Smooth muscle cell (in vitro differentiated cells): ENCODE data around the gene LMAN2. TPM values are rescaled to one million over a fixed set of nuclear protein-coding genes. Genes with fewer than 3 reads are reported as not detected.

Source experiments
- DNase-seq: peaks from one replicate; lab custom pipeline; 2025; ENCODE audit not compliant: unreplicated experiment; lab: John Stamatoyannopoulos, UW
- H2AFZ ChIP-seq: fragments of 200-600 bp; sonication (generic); 2 replicates; pipeline ENCODE4 v1.6.0; 2016; ENCODE audit warnings: antibody characterized with exemption, low read depth, mild to moderate bottlenecking
- H3F3A ChIP-seq: fragments of 200-600 bp; sonication (generic); 2 replicates; pipeline ENCODE4 v1.6.0; 2017; ENCODE audit warnings: antibody characterized with exemption, low read depth
- H3K27ac ChIP-seq: fragments of 200-600 bp; sonication (generic); 2 replicates; pipeline ENCODE4 v1.5.1; 2016; ENCODE audit warnings: low read depth, mild to moderate bottlenecking
- H3K27me3 ChIP-seq: fragments of 200-600 bp; sonication (generic); 2 replicates; pipeline ENCODE4 v1.6.1; 2016; ENCODE audit warnings: low read depth, mild to moderate bottlenecking
- H3K36me3 ChIP-seq: fragments of 200-600 bp; sonication (generic); 2 replicates; pipeline ENCODE4 v1.5.1; 2016; ENCODE audit warnings: low read depth
- H3K4me1 ChIP-seq: fragments of 200-600 bp; sonication (generic); 2 replicates; pipeline ENCODE4 v1.5.1; 2016; ENCODE audit warnings: low read depth
- H3K4me2 ChIP-seq: fragments of 200-600 bp; sonication (generic); 2 replicates; pipeline ENCODE4 v1.6.0; 2016; ENCODE audit warnings: mild to moderate bottlenecking
- H3K4me3 ChIP-seq: fragments of 200-600 bp; sonication (generic); 2 replicates; pipeline ENCODE4 v1.5.1; 2016; ENCODE audit warnings: mild to moderate bottlenecking
- H3K79me2 ChIP-seq: fragments of 200-600 bp; sonication (generic); 2 replicates; pipeline ENCODE4 v1.6.0; 2016; ENCODE audit warnings: low read depth, mild to moderate bottlenecking
- H3K9ac ChIP-seq: fragments of 200-600 bp; sonication (generic); 2 replicates; pipeline ENCODE4 v1.6.0; 2016; ENCODE audit warnings: low read depth
- H3K9me3 ChIP-seq: fragments of 200-600 bp; sonication (generic); replicated peaks from 2 replicates; pipeline ENCODE4 v1.5.1; 2016; ENCODE audit warnings: low read depth
- H4K20me1 ChIP-seq: fragments of 200-600 bp; sonication (generic); 2 replicates; pipeline ENCODE4 v1.6.0; 2016; ENCODE audit warnings: low read depth
- WGBS: methylation state at CpG from one replicate; pipeline ENCODE4 v1.1.7; 2016; ENCODE audit warnings: low lambda C conversion rate; 5-methylcytosine and 5-hydroxymethylcytosine counted together
- polyA plus RNA-seq: library from polyadenylated mRNA; unstranded; fragments of >200 nt; fragmentation: Nextera tagmentation; extraction: Ambion mirVana; gene quantifications from 2 replicates; pipeline ENCODE4 v1.2.1, GENCODE V29; 2016
- total RNA-seq: library from RNA; depleted of rRNA; stranded (reverse); fragments of >200 nt; gene quantifications from 2 replicates; pipeline ENCODE4 v1.2.3, GENCODE V29; 2014
- TF ChIP-seq, protein P1 (sequence below): fragments of 200-600 bp; sonication (generic); IDR thresholded peaks from 2 replicates; pipeline ENCODE4 v1.5.1; 2017; ENCODE audit warnings: borderline replicate concordance, mild to moderate bottlenecking, antibody characterized with exemption; ENCODE audit not compliant: insufficient read depth, poor library complexity, severe bottlenecking

LMAN2 gene
- total and polyA plus RNA-seq, 2 experiments from 2014 or later = 241 to 253 TPM

DNA sequence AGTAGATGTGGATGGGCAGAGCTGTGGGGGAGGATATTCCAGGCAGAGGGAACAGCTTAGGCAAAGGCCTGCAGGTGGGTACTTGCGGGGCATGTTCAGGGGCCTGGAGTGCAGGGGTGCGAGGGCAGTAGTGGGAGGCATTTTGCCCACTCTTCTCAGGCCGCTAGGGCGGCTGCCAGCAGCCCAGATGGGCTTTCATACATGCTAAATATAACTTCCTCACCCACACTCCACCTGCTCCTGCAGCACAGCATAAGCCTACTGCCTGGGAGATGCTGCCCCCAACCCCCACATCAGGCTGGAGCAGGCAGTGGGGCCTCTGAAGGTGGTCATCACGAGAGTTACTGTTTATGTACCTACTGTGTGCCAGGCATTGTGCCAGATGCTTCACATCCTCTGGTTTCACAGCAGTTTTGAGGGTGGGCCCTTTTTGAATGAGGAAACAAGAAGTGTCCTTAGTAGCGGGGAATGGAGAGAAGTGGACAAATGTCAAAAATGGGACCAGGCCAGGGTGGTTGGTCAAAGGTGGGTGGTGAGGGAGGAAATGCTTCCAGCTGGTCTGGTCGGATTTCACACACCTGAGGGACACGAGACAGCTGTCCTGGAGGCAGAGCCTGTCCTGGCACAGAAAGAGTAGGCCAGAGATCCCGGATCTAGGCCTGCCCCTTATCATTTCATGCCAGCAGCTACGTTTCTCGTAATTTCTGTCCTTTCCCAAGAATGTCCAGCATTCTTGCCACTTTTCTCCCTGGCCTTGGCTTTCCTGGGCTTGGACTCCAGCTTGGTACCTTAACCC is 18.4 kb upstream of the LMAN2 start:
- H3K9me3 ChIP-seq = no peaks in the 10 kb centered on the region

DNA sequence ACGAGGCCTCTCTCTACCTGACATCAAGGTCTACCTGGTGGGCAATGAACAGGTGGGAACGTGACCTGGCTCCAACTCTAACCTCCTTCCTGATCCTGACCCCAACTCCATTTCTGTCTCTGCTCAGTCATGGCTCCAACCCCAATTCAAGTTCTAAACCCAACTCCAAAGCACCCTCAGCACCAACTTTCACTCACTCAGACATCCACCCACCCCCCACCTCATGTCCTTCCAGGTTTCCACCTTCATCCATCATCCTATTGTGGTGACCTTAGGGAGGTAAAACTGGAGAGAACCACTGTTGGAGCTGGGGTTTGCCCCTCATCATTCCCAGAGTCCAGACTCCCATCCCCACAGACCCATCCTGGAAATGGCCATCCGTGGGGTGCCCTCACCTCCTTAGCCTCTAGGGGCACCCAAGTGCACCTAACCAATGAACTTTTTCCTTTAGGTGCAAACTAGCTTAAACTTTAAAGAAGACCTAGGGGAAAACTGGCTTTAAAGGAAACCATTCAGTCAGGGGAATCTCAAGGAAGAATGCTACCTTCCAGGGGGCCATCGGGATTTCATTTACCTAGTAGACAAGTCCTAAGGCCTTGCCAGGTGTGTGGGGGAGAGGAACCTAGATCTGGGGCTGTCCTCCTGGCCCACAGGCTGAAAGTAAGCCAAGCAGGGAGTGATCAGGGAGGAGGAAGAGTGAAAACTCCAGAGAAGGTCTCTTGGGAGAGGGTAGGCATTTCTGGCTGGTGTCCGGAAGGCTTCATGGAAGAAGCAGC is 17.6 kb upstream of the LMAN2 start:
- no peaks in the 10 kb centered on the region for H3K27me3 ChIP-seq
- H2AFZ ChIP-seq = no peak overlapping the region
- no peak overlapping the region for H3K4me3 ChIP-seq
- no peaks in the 10 kb centered on the region for H3K9me3 ChIP-seq
- H4K20me1 ChIP-seq = no peaks in the 10 kb centered on the region
- TF ChIP-seq, protein P1, sequence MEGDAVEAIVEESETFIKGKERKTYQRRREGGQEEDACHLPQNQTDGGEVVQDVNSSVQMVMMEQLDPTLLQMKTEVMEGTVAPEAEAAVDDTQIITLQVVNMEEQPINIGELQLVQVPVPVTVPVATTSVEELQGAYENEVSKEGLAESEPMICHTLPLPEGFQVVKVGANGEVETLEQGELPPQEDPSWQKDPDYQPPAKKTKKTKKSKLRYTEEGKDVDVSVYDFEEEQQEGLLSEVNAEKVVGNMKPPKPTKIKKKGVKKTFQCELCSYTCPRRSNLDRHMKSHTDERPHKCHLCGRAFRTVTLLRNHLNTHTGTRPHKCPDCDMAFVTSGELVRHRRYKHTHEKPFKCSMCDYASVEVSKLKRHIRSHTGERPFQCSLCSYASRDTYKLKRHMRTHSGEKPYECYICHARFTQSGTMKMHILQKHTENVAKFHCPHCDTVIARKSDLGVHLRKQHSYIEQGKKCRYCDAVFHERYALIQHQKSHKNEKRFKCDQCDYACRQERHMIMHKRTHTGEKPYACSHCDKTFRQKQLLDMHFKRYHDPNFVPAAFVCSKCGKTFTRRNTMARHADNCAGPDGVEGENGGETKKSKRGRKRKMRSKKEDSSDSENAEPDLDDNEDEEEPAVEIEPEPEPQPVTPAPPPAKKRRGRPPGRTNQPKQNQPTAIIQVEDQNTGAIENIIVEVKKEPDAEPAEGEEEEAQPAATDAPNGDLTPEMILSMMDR = peak; percentile 58
- DNase-seq = no peak
- peaks cover 14% of the 10 kb centered on the region for H3K4me1 ChIP-seq
- H3K9ac ChIP-seq = no peak overlapping the region
- no peak overlapping the region for H3K4me2 ChIP-seq
- H3K36me3 ChIP-seq = no peaks in the 10 kb centered on the region
- H3F3A ChIP-seq = peaks cover 7% of the 10 kb centered on the region
- no peak overlapping the region for H3K27ac ChIP-seq
- WGBS = 72% methylated on average over 5 of the region's 5 CpGs
- H3K79me2 ChIP-seq = no peaks in the 10 kb centered on the region

More for the DNA sequence above, 18.4 kb upstream of the LMAN2 start:
- Histone ChIP-seq H3K36me3 (no peaks in the 10 kb centered on the region), H3K27ac (no peak overlapping the region), H3F3A (peaks cover 7% of the 10 kb centered on the region), H3K4me2 (no peak overlapping the region), H3K9ac (no peak overlapping the region), H3K27me3 (no peaks in the 10 kb centered on the region), H3K79me2 (no peaks in the 10 kb centered on the region), H4K20me1 (no peaks in the 10 kb centered on the region), H3K4me1 (peaks cover 14% of the 10 kb centered on the region), H3K4me3 (no peak overlapping the region), H2AFZ (no peak overlapping the region)
- TF ChIP-seq, protein P1 = no peak
- 97% methylated on average over 11 of the region's 11 CpGs for WGBS
- DNase-seq = no peak

DNA sequence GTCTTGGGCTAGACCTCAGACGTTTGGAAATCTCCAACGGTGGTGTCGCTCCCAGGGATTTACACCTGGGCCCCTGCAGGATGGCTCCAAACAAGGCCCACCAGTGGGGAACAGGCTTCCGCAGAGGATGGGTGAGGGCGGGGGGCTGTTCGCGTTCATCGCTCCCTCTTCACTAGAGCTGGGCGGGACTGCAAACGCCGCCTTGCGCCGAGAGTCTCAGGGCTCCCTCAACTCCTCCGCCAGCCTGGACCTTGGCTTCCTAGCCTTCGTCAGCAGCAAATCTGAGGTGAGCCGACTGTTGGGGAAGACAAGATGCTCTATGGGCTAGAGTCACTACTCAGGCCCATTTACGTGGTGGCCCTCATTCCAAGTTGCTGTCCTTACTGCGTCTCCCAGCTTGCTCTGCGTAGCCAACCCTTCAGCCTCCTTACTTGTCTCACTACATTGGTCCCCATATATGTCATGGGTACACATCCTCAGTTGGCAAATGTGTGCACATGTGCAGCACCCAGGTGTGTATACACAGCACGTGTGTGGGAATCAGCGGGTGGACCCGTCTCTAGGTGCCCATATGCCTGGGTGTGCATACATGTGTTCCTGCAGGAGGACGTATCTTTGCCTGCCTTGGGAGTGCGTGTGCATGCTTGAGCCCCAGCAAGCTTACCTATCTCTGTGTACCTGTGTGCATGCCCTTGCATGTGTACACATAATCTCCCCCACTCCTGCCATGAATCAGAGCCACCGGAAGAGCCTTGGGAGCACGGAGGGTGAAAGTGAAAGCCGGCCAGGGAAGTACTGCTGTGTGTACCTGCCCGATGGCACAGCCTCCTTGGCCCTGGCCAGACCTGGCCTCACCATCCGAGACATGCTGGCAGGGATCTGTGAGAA is 16.8 kb upstream of the LMAN2 start:
- Histone ChIP-seq H3F3A (peaks cover 7% of the 10 kb centered on the region), H3K27me3 (no peaks in the 10 kb centered on the region), H3K4me3 (no peak overlapping the region), H2AFZ (no peak overlapping the region), H3K4me2 (no peak overlapping the region), H3K27ac (no peak overlapping the region), H3K4me1 (peaks cover 19% of the 10 kb centered on the region), H3K9me3 (no peaks in the 10 kb centered on the region), H3K9ac (no peak overlapping the region), H4K20me1 (no peaks in the 10 kb centered on the region), H3K36me3 (no peaks in the 10 kb centered on the region), H3K79me2 (no peaks in the 10 kb centered on the region)
- DNase-seq = no peak
- TF ChIP-seq, protein P1 = no peak
- WGBS = 88% methylated on average over 29 of the region's 29 CpGs
